Mucosa of descending colon (tissue), 3 donors: ENCODE data around the gene FPGS. TPM values are rescaled to one million over a fixed set of nuclear protein-coding genes. Genes with fewer than 3 reads are reported as not detected.
A peak's percentile ranks its signal among the peaks of the same experiment; 100 is the strongest.
"Not testable (repeated sequence)": the region's sequence is repeated elsewhere in the genome, so short reads cannot be mapped to it uniquely, and the experiment has no call there.

Experiments
- ATAC-seq: fragments of 200-7000 bp; cut with Tn5 transposase; one replicate; pipeline ENCODE4 v1.9.1; 2020; ENCODE audit warnings: mild to moderate bottlenecking, moderate library complexity
- DNase-seq, 3 donors: peaks; one replicate each; pipeline ENCODE4 v3.0.0-alpha.2; 2020
- H3K36me3 ChIP-seq: fragments of 200-600 bp; one replicate; pipeline ENCODE4 v1.8.0; 2021; ENCODE audit warnings: low read depth, mild to moderate bottlenecking
- H3K4me1 ChIP-seq: fragments of 200-600 bp; one replicate; pipeline ENCODE4 v1.8.0; 2021; ENCODE audit warnings: low read depth, mild to moderate bottlenecking
- H3K4me3 ChIP-seq: fragments of 200-600 bp; one replicate; pipeline ENCODE4 v1.8.0; 2021; ENCODE audit warnings: mild to moderate bottlenecking
- H3K9me3 ChIP-seq: fragments of 200-600 bp; one replicate; pipeline ENCODE4 v1.8.0; 2021; ENCODE audit warnings: mild to moderate bottlenecking
- intact Hi-C, 2 donors: fragments of 100-400 bp; cut with DNase I in 1 of 2; cut with micrococcal nuclease in 1 of 2; formaldehyde crosslinking; loops; one replicate each; pipeline versions ENCODE4 v1.11.0 to v1.11.1; 2022; cut with DNase I, micrococcal nuclease
- total RNA-seq, 3 donors: library from RNA; stranded (reverse); fragmentation: NEBNext Ultra II Directional in 2 of 3; extraction: Animal tissue kit (Norgen Biotek cat#: 25700) in 2 of 3; gene quantifications; one replicate each; pipeline versions ENCODE4 v1.2.1 to v1.2.4, GENCODE V29; 2021 to 2023
- TF ChIP-seq, protein P1 (sequence below): fragments of 200-600 bp; IDR thresholded peaks from one replicate; pipeline ENCODE4 v1.8.0; 2022; ENCODE audit warnings: antibody characterized with exemption, mild to moderate bottlenecking
- donor health status: DM: no; HTN: no; CAD: no; lungs with moderate emphysema.
- donor health status: DM: no; HTN: no; CAD: no.
- donor health status: DM: no; HTN: yes; CAD: no.

FPGS gene
- total RNA-seq, 3 donors from 2014 or later: 41.0 to 46.5 (median 41.3) TPM

- intact Hi-C loops: no loop called here
- no peaks in the 10 kb centered on the region for H3K4me1 ChIP-seq
Measured at GRCh38 chr9:127829205-127829906, 26.7 kb downstream of the FPGS start.

GRCh38 chr9:127832248-127832647, 29.6 kb downstream of the FPGS start:
- no peak for DNase-seq
- Histone ChIP-seq H3K9me3 (no peaks in the 10 kb centered on the region), H3K4me3 (no peak overlapping the region), H3K36me3 (no peaks in the 10 kb centered on the region), H3K4me1 (peaks cover 3% of the 10 kb centered on the region)
- intact Hi-C loops: no loop called here
- ATAC-seq: no peak
- TF ChIP-seq, protein P1, sequence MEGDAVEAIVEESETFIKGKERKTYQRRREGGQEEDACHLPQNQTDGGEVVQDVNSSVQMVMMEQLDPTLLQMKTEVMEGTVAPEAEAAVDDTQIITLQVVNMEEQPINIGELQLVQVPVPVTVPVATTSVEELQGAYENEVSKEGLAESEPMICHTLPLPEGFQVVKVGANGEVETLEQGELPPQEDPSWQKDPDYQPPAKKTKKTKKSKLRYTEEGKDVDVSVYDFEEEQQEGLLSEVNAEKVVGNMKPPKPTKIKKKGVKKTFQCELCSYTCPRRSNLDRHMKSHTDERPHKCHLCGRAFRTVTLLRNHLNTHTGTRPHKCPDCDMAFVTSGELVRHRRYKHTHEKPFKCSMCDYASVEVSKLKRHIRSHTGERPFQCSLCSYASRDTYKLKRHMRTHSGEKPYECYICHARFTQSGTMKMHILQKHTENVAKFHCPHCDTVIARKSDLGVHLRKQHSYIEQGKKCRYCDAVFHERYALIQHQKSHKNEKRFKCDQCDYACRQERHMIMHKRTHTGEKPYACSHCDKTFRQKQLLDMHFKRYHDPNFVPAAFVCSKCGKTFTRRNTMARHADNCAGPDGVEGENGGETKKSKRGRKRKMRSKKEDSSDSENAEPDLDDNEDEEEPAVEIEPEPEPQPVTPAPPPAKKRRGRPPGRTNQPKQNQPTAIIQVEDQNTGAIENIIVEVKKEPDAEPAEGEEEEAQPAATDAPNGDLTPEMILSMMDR: no peak

More at GRCh38 chr9:127829205-127829906, 26.7 kb downstream of the FPGS start:
- ATAC-seq: no peak
- H3K36me3 ChIP-seq: no peaks in the 10 kb centered on the region
- DNase-seq: no peak
- no peaks in the 10 kb centered on the region for H3K9me3 ChIP-seq
- TF ChIP-seq, protein P1: no peak
- H3K4me3 ChIP-seq: no peak overlapping the region

DNA sequence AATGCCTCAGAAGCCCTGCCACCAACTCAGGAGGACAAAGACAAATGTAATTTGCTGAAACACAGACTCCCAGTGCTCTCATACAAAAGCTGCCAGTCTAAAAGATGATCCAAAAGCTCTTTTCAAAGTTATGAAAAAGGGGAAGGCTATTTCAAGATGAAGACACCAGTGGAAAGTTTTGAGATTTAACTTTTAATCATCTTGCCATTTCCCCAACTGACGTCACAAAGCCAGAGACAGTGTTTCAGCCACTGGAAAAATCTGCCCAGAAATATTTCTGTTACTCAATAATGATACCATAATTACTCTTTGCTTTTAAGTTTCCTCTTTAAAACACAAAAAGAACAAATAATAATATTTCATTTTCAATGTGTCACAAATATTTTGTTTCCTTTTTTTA, 30.9 kb downstream of the FPGS start:
- DNase-seq (no peak), ATAC-seq (no peak)
- Histone ChIP-seq H3K36me3 (no peaks in the 10 kb centered on the region), H3K4me1 (peaks cover 8% of the 10 kb centered on the region), H3K4me3 (no peak overlapping the region), H3K9me3 (no peaks in the 10 kb centered on the region)
- intact Hi-C loops: no loop called here
- TF ChIP-seq, protein P1: no peak

DNA sequence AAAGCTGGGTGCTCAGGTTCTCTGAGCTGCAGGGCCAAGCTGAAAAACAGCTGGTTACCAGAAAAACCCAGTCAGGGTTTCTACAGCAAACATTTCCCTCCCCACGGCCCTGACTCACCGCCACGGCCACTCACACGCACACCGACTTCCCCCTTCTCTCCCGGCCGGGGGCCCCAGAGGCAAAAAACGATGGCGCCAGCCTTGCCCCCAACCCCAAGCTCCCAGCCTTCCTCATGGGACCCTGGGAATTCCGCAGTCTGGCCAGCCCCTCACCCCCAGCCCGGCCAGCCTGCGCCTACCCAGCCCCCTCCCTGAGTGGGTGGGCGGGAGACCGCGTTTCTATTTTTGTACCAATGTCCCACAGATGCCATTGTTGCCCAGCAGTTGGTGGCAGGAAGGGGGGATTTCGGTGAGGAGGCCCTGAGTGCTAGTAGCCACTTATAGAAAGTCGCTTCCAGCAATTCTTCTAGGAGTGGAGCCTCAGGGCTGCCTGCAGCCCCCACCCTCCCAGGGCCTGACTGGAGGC, 33.4 kb downstream of the FPGS start:
- peak; percentile 49 for ATAC-seq
- peaks cover 8% of the 10 kb centered on the region for H3K4me1 ChIP-seq
- no peaks in the 10 kb centered on the region for H3K36me3 ChIP-seq
- no peak overlapping the region for H3K4me3 ChIP-seq
- TF ChIP-seq, protein P1: no peak
- intact Hi-C loops: no loop called here
- H3K9me3 ChIP-seq: no peaks in the 10 kb centered on the region
- peak in 2 of 3 donors; percentile 50 to 54 for DNase-seq

- ATAC-seq, intact Hi-C loops, H3K4me1 ChIP-seq, H3K36me3 ChIP-seq, H3K4me3 ChIP-seq, H3K9me3 ChIP-seq, DNase-seq: not testable (repeated sequence)
Measured at GRCh38 chr9:127836561-127836960, 33.9 kb downstream of the FPGS start.

- intact Hi-C loops: no loop called here
- no peak overlapping the region for H3K4me3 ChIP-seq
- no peak for DNase-seq
- no peaks in the 10 kb centered on the region for H3K9me3 ChIP-seq
- ATAC-seq: no peak
- TF ChIP-seq, protein P1: no peak
- H3K4me1 ChIP-seq: peaks cover 8% of the 10 kb centered on the region
- no peaks in the 10 kb centered on the region for H3K36me3 ChIP-seq
Measured at GRCh38 chr9:127837346-127837745, 34.7 kb downstream of the FPGS start.
